SHP77 (cell line): ENCODE measurements around the gene TTC29.
A peak's percentile ranks its signal among the peaks of the same experiment; 100 is the strongest.

ENCODE experiments used
- DNase-seq, 2 experiments: peaks; one replicate each; lab custom pipeline; 2025; lab: John Stamatoyannopoulos, UW

The TTC29 gene, protein sequence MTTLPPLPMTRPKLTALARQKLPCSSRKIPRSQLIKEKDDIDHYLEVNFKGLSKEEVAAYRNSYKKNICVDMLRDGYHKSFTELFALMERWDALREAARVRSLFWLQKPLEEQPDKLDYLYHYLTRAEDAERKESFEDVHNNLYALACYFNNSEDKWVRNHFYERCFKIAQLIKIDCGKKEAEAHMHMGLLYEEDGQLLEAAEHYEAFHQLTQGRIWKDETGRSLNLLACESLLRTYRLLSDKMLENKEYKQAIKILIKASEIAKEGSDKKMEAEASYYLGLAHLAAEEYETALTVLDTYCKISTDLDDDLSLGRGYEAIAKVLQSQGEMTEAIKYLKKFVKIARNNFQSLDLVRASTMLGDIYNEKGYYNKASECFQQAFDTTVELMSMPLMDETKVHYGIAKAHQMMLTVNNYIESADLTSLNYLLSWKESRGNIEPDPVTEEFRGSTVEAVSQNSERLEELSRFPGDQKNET

DNA sequence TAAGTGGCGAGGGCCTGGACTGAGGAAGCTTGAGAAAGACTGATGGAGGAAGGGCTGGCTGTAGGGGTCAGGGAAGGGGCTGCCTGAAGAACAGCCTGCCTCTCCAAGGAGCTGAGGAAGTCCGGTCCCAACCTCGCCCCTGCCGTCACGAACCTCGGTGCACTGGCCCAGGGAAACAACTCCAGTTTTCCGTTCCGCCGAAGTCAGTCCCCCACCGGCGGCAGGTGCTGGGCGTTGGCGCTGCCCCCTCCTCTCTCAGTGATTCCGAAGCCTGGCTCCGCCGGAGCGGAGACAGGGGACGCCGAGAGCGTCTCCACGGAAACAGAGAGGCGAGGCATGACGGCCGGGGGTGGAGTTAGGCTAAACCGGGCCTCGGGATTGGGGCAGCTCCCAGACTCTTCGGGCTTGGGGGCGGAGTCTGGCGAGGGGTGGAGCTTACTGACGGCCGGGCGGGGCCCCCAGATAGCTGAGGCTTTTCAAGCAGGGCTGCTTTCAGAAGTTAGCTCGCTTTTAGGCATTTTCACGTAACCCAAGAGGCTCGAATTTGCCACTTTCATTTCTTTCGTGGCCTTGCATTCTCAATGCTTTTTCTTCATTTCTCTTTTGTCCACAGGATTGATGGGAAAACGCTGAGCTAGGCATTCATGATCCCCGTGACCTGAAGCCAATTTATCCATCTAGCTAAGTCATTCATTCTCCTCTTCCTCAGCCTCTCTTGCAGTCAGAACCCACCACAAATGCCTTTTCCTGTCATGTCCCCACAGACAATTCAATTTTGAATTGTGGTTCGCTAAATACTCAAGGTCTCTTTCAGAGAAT lies at the start of gene TTC29:
Gene TTC29, minus strand, starts transcription at position 309 of the 819 bp plus-strand sequence. CDS start 5,969 bp downstream, outside the sequence.
- DNase-seq: peak; percentile 91 to 92

DNA sequence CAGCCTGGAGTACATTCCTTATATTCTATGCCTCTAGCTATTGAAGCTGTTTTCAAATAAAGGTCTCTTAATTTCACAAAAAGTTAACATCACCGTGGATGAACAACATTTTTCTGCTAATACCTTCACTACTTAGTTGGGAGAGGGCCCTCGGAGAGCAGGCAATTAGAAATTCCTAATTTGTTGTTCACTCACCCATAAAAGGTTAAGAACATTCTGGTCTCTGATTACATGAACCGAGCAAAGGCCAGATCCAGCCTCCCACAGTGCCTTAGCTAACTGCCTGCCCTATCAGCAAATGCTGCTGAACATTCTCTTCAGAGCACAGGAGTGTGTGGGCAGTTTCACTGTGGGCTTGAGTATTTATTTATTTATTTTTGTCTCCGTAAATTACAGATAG lies 36.0 kb upstream of the TTC29 start:
- no peak for DNase-seq

DNA sequence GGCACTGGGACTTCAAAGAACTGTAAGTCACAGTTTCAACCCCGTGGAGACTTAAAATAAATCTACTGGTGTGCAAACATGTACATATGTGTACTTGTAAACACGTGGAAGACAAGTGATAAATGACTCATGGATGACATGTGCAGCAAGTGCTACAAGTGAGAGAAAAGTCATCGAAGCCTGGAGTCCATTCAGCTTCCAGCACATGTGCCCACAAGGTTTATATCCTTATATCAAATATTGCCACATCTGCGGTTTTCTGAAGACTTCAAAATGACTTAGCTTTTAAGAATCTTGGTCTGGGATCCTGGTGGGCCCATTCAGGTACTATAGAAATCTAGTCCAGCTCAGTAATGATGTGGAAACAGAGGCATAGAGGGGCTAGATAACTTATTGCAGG lies 33.0 kb upstream of the TTC29 start:
- DNase-seq: no peak

DNA sequence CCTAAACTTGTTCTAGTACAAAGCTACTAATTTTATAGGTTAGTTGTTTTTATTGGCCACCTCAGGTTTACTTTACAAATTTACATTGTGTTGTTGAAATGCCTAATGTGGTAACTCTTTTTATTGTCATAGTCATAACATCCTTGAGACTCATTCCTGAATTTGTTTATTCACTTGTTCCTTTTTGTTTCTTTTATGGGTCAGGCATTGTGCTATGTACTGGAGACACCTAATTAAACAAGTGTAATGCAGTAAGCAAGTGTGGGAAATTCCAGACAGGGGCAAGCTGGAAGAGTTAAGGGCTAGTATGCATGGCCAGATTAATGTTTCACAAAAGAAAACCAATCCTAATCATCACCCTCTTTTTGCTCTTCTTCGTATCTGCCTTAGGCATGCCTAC lies 30.5 kb upstream of the TTC29 start:
- DNase-seq: no peak

DNA sequence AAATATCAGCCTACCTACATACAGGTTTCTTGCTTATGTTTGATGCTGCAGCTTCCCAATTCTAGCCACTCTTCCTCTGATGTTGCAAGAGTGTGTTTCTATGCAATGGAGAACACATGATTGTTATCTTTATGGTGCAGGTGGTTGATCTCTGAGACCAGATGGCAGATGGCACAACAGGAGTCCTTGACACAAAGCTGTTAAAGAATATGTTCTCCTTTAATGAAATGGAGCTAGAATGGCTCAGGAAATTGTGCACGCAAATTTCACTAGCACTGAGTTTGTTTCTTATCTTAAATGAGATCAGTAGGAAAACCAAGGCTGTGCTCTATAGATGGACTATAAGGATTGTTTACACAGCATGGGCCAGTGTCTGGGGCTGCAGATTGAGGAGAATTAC lies 29.9 kb upstream of the TTC29 start:
- peak; percentile 48 to 82 for DNase-seq

DNA sequence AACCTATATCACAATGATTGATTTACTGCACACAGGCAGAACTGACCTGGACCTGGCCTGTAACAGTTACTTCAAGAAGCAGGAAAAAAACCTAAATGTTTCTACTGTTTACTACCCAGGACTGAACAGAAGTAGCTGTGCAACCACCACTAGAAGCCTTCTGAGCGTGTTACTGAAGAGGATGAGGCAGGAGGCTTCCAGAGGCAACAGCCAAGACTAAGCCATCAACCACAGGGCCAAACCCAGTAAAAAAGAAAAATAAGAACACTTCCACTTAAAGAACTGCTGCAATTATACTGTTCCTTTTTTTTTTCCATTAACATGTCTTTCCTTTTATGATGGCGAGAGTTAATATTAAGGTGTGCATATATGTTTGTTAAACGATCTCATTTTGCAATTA lies 29.4 kb upstream of the TTC29 start:
- DNase-seq: no peak

DNA sequence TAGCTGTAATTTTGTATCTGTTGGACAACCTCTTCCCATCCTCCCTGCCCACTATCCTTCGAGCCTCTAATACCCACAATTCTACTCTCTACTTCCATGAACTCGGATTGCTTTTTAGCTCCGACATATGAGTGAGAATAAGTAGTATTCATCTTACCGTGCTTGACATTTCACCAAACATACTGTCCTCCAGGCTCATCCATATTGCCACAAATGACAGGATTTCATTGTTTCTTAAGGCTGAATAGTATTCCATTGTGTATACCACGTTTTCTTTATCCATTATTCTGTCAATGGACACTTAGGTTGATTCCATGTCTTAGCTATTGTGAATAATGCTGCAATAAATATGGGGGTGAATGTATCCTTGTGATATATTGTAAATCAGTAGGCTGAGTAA lies 26.4 kb upstream of the TTC29 start:
- no peak for DNase-seq

DNA sequence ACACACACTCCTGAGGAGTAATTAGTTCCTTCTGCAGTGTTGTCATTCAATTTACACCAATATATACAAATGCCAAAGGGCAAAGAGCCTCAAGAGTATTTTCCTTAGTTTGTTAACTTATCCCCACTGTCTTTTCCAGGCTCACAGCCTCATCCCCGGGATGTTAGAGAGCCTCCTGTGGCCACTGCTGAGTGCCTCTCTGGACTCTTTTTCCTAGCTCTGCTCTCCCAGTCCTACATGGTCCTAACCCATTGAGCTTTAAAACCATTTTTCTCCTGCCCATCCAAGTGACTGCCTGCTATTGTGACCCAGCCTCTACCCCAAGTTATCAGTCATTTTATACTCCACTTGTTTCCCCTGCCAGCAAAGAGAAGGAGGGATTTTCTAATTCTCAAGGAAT lies 23.5 kb upstream of the TTC29 start:
- no peak for DNase-seq

DNA sequence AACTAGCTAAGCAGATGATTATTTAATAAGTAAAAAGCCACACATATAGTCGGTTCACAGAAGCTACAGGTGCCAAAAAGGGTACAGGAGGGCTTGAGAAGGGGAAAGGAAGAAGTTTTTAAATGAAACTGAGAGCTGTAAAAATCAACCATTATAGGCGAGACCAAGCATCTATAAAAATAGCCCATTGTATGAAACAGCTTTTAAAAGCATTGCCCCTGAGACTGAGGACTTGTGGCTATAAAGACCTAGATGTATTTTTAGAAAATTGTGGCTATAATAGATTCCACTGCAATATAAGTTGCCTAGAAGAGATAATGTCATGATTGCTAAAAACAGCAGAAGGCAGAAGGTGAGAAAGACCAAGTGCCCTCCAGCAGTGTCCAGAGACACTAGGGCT lies 15.0 kb upstream of the TTC29 start:
- no peak for DNase-seq

DNA sequence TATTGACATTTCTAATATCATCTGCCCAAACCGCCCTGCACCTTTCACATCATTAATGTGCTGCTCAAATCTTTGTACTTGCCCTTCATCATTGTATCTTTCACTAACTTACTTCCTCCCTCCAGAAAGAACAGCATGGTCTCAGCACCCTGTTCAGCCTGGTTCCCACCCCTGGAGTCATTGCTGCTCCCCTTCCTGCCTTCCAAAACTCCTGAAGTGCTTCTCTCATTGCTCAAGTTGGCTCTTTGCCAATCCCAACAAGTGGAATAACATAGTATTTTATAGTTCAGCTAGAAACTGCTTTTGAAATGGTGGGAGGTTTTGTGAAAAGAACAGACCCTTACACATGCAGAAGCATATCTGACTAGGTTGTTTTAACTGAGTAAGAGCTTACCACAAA lies 14.0 kb upstream of the TTC29 start:
- DNase-seq: peak; percentile 11 to 41

DNA sequence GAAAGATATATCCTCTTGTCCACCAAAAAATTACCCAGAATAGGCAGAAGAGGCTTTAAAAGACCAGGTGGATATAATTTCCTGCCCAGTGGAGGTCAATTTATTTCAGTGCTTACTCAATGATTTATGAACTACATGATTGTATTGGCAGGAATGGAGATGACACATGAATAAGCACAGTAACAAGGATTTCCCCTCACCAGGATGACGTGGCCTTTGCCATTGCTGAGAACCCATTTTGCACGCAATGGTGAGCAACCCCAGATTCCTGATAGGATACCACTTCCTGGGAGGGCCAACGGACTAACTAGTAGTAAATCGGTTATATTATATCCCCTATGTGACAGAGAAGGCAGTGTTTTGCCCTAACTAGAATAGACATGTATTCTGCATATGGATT lies 11.6 kb upstream of the TTC29 start:
- DNase-seq: peak; percentile 44 to 50

DNA sequence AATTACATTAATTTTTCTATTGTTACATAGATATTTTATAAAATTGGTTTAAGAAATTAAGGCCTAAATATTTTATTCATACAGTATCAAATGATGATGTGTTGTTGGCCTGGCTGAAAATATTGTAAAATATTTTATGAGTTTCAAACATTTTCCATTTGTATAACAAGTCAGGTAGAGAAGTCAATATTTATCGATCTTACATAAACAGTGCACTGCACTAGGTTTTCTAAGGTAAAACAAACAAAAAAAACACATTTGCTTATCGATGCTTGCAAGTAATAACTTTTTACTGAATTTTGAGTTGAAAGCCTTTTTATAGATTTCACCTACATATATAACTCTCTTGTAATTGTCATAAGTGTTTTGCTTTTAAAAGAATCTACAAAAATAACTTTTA lies 7.2 kb upstream of the TTC29 start:
- DNase-seq: no peak

DNA sequence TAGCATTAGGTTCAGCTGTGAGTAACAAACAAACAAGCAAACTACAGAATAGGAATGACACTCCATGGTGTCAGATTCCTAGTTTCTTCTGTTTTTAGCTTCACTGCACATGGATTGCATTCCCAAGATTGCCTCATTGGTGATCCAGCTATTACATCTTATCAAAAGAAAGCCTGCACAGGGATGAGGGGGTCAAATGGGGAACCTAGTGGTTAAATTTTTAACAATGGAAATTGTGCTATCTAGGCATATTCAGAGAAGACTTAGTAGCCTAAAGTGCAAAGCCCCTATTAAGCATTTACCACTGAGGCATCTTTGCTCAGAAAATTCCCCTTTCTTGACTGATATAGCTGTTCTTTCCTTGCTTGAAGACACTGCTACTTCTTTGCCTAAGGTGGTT lies 3.9 kb upstream of the TTC29 start:
- no peak for DNase-seq

DNA sequence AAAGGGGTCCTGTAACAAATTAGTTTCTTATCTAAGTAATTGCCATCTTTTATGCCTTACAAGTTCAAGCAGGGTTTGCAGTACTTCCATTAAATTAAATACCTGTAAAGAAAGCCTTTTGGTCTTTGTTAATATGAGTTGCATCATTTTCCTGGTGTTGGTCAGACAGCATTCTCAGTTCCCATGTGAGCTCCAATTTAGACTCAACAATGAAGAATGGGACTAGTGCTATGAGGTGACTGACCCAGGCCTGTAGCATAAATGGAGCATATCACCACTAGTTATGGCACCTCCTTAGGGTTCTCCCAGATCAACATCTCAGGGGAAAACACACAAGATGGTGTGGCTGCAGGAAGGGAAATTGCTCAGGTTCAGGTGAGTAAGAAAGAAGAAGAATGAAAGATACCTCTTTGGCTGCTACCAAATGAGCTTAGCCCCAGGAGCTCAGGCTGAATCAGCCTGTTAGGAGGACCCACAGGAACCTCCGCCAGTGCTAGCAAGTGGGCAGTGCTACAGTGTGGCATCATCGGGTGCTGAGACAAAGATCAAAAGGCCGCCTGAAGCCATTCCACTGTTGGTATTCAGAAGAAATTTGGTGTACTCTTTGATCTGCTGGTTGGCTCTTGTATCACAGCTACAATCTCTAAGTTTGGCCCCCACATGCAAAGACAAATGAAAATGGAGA lies 1.8 kb downstream of the TTC29 start:
- no peak for DNase-seq

DNA sequence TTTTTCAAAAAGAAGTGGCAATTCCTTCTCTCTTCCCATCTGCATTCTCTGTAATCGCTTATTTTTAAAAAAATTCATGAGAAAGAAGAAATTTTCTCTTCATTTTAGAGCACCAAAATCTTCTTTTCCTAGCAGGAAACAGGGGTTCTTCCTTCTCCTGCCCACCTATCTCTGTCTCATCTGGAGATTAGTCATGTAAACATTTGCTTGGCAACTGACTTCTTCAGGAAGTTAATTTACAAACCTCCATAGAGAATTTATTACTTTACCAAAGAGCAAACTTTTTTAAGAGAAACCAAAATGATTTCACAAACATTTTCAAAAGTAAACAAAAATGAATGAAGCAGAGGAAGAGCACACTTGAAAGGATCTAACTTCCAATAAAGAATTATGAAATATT lies 13.5 kb downstream of the TTC29 start:
- no peak for DNase-seq

DNA sequence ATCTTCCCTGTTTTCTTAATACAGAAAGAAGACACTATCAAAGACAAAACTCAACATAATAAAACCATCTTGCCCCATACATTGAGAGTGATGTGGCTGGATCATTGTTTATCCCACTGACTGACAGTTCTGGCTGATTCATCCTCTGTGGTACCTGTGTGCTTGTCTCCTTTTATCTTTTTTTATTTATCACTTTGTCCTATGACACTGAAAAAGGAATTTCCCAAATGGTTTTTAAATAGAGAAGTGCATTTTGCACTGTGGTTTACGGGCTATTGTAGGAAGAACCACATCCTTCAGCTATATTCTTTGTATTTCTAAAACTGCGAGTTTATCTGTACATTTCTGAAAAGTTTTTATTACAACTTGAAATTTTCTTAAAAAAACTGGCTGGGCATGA lies 15.0 kb downstream of the TTC29 start:
- DNase-seq: no peak

DNA sequence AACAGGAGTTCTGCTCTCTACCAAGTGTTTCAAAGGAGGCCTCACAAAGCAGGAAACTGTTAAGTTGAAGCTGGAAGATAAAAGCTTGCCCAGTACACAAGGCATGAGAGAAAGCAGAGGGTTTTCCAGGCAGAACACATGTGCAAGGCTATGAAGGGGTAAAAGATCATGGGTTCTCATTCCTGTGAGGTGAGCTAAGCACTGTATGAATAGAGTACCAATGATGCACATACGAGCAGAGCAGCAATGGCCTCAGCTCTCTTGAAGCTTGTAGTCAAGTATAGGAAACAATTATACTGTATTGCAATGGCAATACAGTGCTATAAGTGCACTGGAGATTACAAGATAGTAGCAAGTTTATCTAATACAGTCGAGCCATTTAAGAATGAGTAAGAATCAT lies 18.0 kb downstream of the TTC29 start:
- DNase-seq: no peak

DNA sequence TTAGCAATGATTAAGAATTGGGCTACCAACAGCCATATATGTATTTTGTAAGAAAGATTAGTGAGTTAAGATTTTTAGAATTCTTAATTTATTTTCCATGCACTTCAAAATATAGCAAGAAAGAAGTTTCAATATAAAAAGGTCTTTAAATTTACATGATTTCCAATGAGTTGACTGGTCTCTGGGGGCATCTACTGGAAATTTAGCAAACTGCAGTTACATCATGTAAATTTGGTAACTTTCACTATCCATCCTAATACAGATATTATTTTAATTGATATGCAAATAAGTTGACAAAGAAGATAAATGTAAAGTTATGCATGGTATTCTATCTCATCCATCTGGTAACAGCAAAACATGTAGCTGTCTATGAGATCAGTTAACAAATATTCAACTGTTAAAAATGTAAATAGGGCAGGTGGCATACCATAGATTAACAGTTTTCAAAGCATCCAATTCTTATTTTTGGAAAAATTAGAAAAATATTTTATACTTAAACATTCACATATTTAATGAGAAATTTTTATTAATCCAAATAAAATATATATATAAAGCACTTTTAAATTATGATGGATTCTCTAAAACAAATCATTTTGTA lies 29.1 kb downstream of the TTC29 start:
- peak; percentile 14 to 19 for DNase-seq

DNA sequence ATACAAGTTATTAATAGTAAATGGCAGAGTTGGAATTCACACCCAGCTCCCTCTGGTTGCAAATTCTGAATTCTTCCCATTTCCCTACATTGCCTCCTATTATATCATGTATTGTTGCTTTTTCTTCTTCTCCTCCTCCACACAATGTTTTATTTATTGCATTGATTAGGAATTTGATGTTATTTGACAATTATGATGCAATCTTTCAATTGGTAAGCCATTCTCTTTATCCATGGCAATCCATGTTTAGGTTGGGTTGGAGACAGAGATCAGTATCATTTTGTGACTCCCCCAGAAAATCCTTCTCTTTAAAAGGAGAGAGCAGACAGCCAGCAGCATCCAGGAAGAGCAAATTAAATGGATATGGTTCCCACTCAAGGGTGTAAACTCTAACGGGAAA lies 30.5 kb downstream of the TTC29 start:
- no peak for DNase-seq

DNA sequence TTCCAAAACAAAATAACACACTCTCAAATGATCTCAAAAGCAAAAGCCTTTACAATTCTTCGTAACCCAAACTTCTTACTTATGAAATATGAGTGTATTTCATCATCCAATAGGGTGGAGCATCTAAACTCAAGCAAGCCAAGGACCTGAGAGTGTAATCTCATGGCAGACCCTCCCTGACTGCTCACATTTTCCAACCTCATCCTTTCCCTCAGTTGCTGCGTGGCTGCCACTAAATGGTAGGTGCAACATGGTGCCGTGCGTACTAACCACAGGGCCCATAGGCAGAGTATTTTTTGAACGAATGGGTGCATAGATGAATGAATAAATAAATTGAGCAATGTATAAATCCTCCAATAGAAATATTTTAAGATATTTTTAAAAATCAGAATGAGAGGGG lies 45.4 kb downstream of the TTC29 start:
- DNase-seq: no peak

DNA sequence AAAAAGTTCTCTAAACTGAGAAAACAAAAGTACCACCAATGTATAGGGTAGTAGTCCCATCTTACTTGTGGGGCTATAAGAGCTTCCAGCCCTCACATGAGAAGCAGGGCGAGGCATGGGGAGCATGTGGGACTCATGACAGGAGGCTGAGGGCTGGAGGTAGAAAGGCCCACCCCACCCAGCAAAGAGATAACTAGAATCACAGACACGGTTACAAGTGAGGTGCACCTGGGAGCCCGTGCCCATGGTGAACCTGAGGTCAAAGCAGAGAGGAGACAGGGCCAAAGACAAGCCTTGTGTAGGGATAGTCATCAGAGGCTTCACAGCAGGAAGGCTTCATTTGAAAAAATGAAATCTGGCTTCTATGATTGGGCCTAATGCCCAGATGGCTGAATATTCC lies 55.4 kb downstream of the TTC29 start:
- DNase-seq: no peak

DNA sequence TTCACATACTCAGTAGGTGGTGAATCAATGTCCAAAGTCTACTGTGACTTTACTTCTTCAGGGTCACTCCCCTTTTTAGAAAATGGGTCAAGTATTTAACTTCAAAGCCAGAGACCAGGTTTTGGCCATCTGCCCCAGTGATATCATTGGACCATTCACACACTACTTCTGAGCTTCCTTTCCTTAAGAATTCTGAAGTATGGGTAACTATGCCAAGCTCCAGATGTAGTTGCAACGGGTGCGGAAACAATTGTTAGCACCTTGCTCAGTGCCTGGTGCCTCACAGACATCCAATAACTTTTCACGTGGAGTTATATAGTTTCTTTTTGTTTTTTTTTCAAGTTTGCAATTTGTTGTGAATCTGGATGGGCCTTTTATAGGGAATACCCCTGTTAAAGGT lies 62.6 kb downstream of the TTC29 start:
- no peak for DNase-seq
